ENCODE results near the gene UVRAG.

Gene UVRAG

GRCh38 chr11:76149713-76150112 lies 334.7 kb downstream of the UVRAG start:
- Histone ChIP-seq H3K4me2 (ENCODE audit: low read length) (no peak overlapping the region), H3K4me1 (ENCODE audit: low read length) (peaks cover 31% of the 10 kb centered on the region), H3K4me3 (ENCODE audit: low read length) (no peak overlapping the region), H3K27me3 (ENCODE audit: low read depth, low read length) (no peaks in the 10 kb centered on the region), H3K9ac (ENCODE audit: low read length) (no peak overlapping the region), H3K79me2 (ENCODE audit: low read length) (no peaks in the 10 kb centered on the region), H3K36me3 (replicated peaks; ENCODE audit: low read depth, low read length) (no peaks in the 10 kb centered on the region), H4K20me1 (ENCODE audit: insufficient read depth, low read length) (no peaks in the 10 kb centered on the region), H3K9me3 (ENCODE audit: insufficient read depth, low read length) (no peaks in the 10 kb centered on the region), H2AFZ (ENCODE audit: low read depth, low read length) (no peak overlapping the region), H3K27ac (ENCODE audit: low read length) (no peak overlapping the region)
- TF ChIP-seq, protein P1, sequence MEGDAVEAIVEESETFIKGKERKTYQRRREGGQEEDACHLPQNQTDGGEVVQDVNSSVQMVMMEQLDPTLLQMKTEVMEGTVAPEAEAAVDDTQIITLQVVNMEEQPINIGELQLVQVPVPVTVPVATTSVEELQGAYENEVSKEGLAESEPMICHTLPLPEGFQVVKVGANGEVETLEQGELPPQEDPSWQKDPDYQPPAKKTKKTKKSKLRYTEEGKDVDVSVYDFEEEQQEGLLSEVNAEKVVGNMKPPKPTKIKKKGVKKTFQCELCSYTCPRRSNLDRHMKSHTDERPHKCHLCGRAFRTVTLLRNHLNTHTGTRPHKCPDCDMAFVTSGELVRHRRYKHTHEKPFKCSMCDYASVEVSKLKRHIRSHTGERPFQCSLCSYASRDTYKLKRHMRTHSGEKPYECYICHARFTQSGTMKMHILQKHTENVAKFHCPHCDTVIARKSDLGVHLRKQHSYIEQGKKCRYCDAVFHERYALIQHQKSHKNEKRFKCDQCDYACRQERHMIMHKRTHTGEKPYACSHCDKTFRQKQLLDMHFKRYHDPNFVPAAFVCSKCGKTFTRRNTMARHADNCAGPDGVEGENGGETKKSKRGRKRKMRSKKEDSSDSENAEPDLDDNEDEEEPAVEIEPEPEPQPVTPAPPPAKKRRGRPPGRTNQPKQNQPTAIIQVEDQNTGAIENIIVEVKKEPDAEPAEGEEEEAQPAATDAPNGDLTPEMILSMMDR (IDR thresholded peaks at IDR 0.05; ENCODE audit: low read depth, low read length) = no peak
- TF ChIP-seq EZH2phosphoT487 (IDR thresholded peaks at IDR 0.05; ENCODE audit: low read depth) = no peak

DNA sequence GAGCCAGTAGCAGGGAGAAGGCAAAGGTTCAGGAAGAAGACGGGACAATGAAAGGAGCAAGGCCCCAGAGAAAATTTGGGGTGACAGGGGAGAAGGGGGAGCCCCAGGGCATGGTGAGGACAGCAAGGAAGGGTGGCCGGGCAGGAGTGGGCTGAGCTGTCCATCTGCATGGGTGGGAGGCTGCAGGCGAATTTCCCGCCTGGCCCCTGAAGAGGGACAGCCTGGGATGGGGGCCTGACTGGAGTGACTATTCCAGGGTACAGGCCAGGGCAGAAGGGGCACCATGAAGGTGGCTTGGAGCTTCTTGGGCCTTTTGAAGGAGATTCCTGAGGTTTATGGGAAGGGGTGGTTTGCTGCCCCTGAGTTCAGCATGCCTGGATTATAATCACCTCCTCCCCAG lies 335.1 kb downstream of the UVRAG start:
- Histone ChIP-seq H3K36me3 (replicated peaks; ENCODE audit: low read depth, low read length) (no peaks in the 10 kb centered on the region), H3K79me2 (ENCODE audit: low read length) (no peaks in the 10 kb centered on the region), H3K27me3 (ENCODE audit: low read depth, low read length) (no peaks in the 10 kb centered on the region), H2AFZ (ENCODE audit: low read depth, low read length) (no peak overlapping the region), H3K27ac (ENCODE audit: low read length) (no peak overlapping the region), H3K4me3 (ENCODE audit: low read length) (no peak overlapping the region), H3K4me2 (ENCODE audit: low read length) (no peak overlapping the region), H4K20me1 (ENCODE audit: insufficient read depth, low read length) (no peaks in the 10 kb centered on the region), H3K9me3 (ENCODE audit: insufficient read depth, low read length) (no peaks in the 10 kb centered on the region), H3K4me1 (ENCODE audit: low read length) (peaks cover 31% of the 10 kb centered on the region), H3K9ac (ENCODE audit: low read length) (no peak overlapping the region)
- TF ChIP-seq EZH2phosphoT487 (IDR thresholded peaks at IDR 0.05; ENCODE audit: low read depth) = no peak
- TF ChIP-seq, protein P1 (IDR thresholded peaks at IDR 0.05; ENCODE audit: low read depth, low read length) = no peak

DNA sequence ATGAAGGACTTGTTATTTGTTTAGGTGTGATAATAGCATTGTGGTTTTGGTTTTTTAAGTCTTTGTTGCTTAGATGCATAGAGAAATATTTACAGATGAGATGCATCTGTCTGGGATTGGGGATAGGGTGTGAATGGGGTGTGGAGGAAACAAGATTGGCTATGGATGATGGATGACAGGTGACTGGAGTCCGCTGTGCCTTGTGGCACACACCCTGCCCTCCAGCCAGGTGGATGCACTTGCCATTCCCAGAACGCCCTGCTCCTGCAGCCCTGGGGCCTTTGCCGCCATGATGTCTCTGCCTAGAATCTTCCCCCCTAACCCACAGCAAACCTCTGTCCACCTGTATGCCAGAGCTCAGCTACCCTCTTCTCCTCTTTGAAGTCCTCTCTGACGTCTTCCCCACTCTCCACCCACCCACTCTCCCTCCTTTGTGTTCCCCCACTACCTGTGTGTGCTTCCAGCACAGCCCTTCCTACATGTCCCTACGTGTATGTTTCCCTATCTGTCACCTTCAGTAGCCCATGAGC lies 336.6 kb downstream of the UVRAG start:
- no peaks in the 10 kb centered on the region for H3K27me3 ChIP-seq (ENCODE audit: low read depth, low read length)
- no peaks in the 10 kb centered on the region for H3K79me2 ChIP-seq (ENCODE audit: low read length)
- H3K4me2 ChIP-seq (ENCODE audit: low read length) = peak overlapping the region; percentile 95
- peak overlapping the region; percentile 75 for H3K9ac ChIP-seq (ENCODE audit: low read length)
- H3K27ac ChIP-seq (ENCODE audit: low read length) = no peak overlapping the region; the same call in 1 of the 2 replicates
- peak overlapping the region; percentile 71 for H3K4me3 ChIP-seq (ENCODE audit: low read length)
- peak overlapping the region; percentile 100 for H2AFZ ChIP-seq (ENCODE audit: low read depth, low read length)
- no peaks in the 10 kb centered on the region for H3K9me3 ChIP-seq (ENCODE audit: insufficient read depth, low read length)
- H3K36me3 ChIP-seq (replicated peaks; ENCODE audit: low read depth, low read length) = no peaks in the 10 kb centered on the region
- H3K4me1 ChIP-seq (ENCODE audit: low read length) = peaks cover 31% of the 10 kb centered on the region
- H4K20me1 ChIP-seq (ENCODE audit: insufficient read depth, low read length) = no peaks in the 10 kb centered on the region
- TF ChIP-seq EZH2phosphoT487 (IDR thresholded peaks at IDR 0.05; ENCODE audit: low read depth) = no peak
- TF ChIP-seq, protein P1 (IDR thresholded peaks at IDR 0.05; ENCODE audit: low read depth, low read length) = no peak

DNA sequence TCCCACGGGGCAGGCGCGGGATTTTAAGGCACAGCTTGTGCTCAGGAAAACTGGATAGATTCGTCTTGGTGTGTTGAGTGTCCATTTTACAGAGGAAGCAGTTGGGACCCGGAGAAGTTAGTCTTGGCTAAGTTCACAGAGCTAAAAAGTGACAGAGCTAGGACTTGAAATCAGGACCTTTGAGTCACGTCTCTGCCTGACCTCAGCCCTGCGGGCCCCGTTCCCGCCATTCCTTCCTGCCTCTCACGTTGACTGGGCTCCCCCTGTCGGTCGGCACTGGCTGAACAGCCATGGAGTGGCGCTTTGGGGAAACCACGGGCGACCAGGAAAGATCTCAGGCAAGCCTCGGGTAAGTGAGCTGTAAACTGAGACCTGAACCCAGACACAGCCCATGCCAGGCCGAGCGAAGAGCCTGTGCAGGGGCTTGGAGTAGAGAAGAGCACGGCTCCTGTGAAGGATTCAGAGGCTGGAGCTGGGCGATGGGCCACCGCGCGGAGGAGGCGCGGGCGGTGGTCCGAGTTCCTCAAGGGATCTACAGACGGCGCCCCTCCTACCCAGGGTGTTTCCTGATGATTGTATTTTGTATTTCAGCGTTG lies 337.2 kb downstream of the UVRAG start:
- Histone ChIP-seq H3K9me3 (ENCODE audit: insufficient read depth, low read length) (no peaks in the 10 kb centered on the region), H3K27ac (ENCODE audit: low read length) (no peak overlapping the region; the same call in 1 of the 2 replicates), H4K20me1 (ENCODE audit: insufficient read depth, low read length) (no peaks in the 10 kb centered on the region), H2AFZ (ENCODE audit: low read depth, low read length) (peak overlapping the region; percentile 100), H3K36me3 (replicated peaks; ENCODE audit: low read depth, low read length) (no peaks in the 10 kb centered on the region), H3K27me3 (ENCODE audit: low read depth, low read length) (no peaks in the 10 kb centered on the region), H3K4me2 (ENCODE audit: low read length) (peak overlapping the region; percentile 95), H3K79me2 (ENCODE audit: low read length) (no peaks in the 10 kb centered on the region), H3K4me1 (ENCODE audit: low read length) (peaks cover 31% of the 10 kb centered on the region), H3K4me3 (ENCODE audit: low read length) (peak overlapping the region; percentile 71), H3K9ac (ENCODE audit: low read length) (peak overlapping the region; percentile 75)
- no peak for TF ChIP-seq EZH2phosphoT487 (IDR thresholded peaks at IDR 0.05; ENCODE audit: low read depth)
- TF ChIP-seq, protein P1 (IDR thresholded peaks at IDR 0.05; ENCODE audit: low read depth, low read length) = peak; percentile 99

Measured in OCI-LY3 (cell line).